PC-3 (cell line): ENCODE results near the gene PRSS16.

Experiments used
- CTCF ChIP-seq: fragments of 300-600 bp; sonication (generic); conservative IDR thresholded peaks from 2 replicates; pipeline ENCODE4 v1.5.1; 2017; ENCODE audit warnings: antibody characterized with exemption, low read depth, mild to moderate bottlenecking, low read length
- EZH2 ChIP-seq: fragments of 300-600 bp; sonication (generic); IDR thresholded peaks from one replicate; pipeline ENCODE4 v1.6.1; 2017; ENCODE audit warnings: antibody characterized with exemption, mild to moderate bottlenecking, low read length; ENCODE audit not compliant: unreplicated experiment
- EZH2phosphoT487 ChIP-seq: fragments of 300-600 bp; sonication (generic); IDR thresholded peaks from 2 replicates; pipeline ENCODE4 v1.6.1; 2018; ENCODE audit warnings: mild to moderate bottlenecking, antibody characterized with exemption, low read length, borderline replicate concordance

GRCh38 chr6:27242589-27243265 is 4.8 kb upstream of the PRSS16 start:
- TF ChIP-seq CTCF = no peak
- TF ChIP-seq EZH2phosphoT487 = no peak
- TF ChIP-seq EZH2 = no peak
